Brain microvascular endothelial cell (primary cell): ENCODE results near the gene RFTN1.
A peak's percentile ranks its signal among the peaks of the same experiment; 100 is the strongest.

Source experiments
- DNase-seq: peaks from one replicate; pipeline ENCODE4 v3.0.0-alpha.2; 2020
- H3K27ac ChIP-seq: fragments of 250-450 bp; sonication (Bioruptor Pico); 2 replicates; pipeline ENCODE4 v1.5.1; 2020; ENCODE audit warnings: mild to moderate bottlenecking, moderate library complexity
- H3K27me3 ChIP-seq: fragments of 250-450 bp; sonication (Bioruptor Pico); replicated peaks from 2 replicates; pipeline ENCODE4 v1.5.1; 2020; ENCODE audit warnings: mild to moderate bottlenecking
- H3K36me3 ChIP-seq: fragments of 250-450 bp; sonication (Bioruptor Pico); replicated peaks from 2 replicates; pipeline ENCODE4 v1.5.1; 2020; ENCODE audit warnings: mild to moderate bottlenecking
- H3K4me3 ChIP-seq: 2 replicates; pipeline ENCODE4 v1.5.1; 2011; ENCODE audit warnings: low read depth, mild to moderate bottlenecking, control low read depth, low read length, moderate library complexity
- CTCF ChIP-seq: IDR thresholded peaks from 2 replicates; pipeline ENCODE4 v1.5.1; 2011; ENCODE audit warnings: low read depth, mild to moderate bottlenecking, moderate library complexity, low read length, control low read depth, inconsistent platforms; ENCODE audit errors: missing control alignments
- in situ Hi-C: cut with HindIII; loops from 2 replicates; pipeline ENCODE4 v1.10.0; 2017; ENCODE audit warnings: low sequenced_read_pairs, low pct_ligation_motif_present

RFTN1 gene

GRCh38 chr3:16485395-16485992 is 28.0 kb downstream of the RFTN1 start:
- no peaks in the 10 kb centered on the region for H3K36me3 ChIP-seq
- in situ Hi-C loops = no loop called here
- H3K4me3 ChIP-seq = no peak overlapping the region
- H3K27ac ChIP-seq = peak overlapping the region; percentile 98
- no peak for TF ChIP-seq CTCF
- H3K27me3 ChIP-seq = no peaks in the 10 kb centered on the region
- DNase-seq = no peak

GRCh38 chr3:16484984-16485383 is 28.5 kb downstream of the RFTN1 start:
- in situ Hi-C loops = no loop called here
- TF ChIP-seq CTCF = no peak
- DNase-seq = no peak
- H3K27ac ChIP-seq = peak overlapping the region; percentile 98
- no peaks in the 10 kb centered on the region for H3K27me3 ChIP-seq
- no peak overlapping the region for H3K4me3 ChIP-seq
- H3K36me3 ChIP-seq = peaks cover 3% of the 10 kb centered on the region

GRCh38 chr3:16484216-16484615 is 29.3 kb downstream of the RFTN1 start:
- no peak overlapping the region for H3K4me3 ChIP-seq
- H3K36me3 ChIP-seq = peaks cover 3% of the 10 kb centered on the region
- H3K27me3 ChIP-seq = no peaks in the 10 kb centered on the region
- peak overlapping the region; percentile 98 for H3K27ac ChIP-seq
- DNase-seq = peak; percentile 99
- no peak for TF ChIP-seq CTCF
- in situ Hi-C loops = no loop called here

- in situ Hi-C loops = no loop called here
- TF ChIP-seq CTCF = no peak
- peak overlapping the region; percentile 98 for H3K27ac ChIP-seq
- no peaks in the 10 kb centered on the region for H3K27me3 ChIP-seq
- peaks cover 3% of the 10 kb centered on the region for H3K36me3 ChIP-seq
- H3K4me3 ChIP-seq = no peak overlapping the region
- DNase-seq = no peak
Measured at GRCh38 chr3:16482770-16483531, 30.5 kb downstream of the RFTN1 start.

- Histone ChIP-seq H3K27ac (peak overlapping the region; percentile 98), H3K27me3 (no peaks in the 10 kb centered on the region), H3K4me3 (no peak overlapping the region), H3K36me3 (peaks cover 3% of the 10 kb centered on the region)
- DNase-seq = no peak
- TF ChIP-seq CTCF = no peak
- in situ Hi-C loops = no loop called here
Measured at GRCh38 chr3:16482194-16482769, 31.2 kb downstream of the RFTN1 start.
